Activated naive CD4-positive, alpha-beta T cell treated with anti-CD3 and anti-CD28 coated beads, Interleukin-2, amount 10 ng/mL, durations not matched to agents 7 days and 5 days (primary cell): ENCODE results near the gene P2RX3.

Experiments used
- CTCF ChIA-PET: fragments of 350-600 bp; sonication (Branson Sonifier 250); formaldehyde crosslinking; loops from one replicate; lab custom pipeline; 2021; ENCODE audit warnings: antibody characterized with exemption; lab: Charles Lee
- DNase-seq: peaks from one replicate; pipeline ENCODE4 v3.0.0-alpha.2; 2020
- H3K27ac Mint-ChIP-seq: one replicate; pipeline ENCODE4 v1.8.0; 2021; ENCODE audit warnings: mild to moderate bottlenecking, moderate library complexity, mixed read lengths
- H3K27me3 Mint-ChIP-seq: one replicate; pipeline ENCODE4 v1.8.0; 2021; ENCODE audit warnings: mild to moderate bottlenecking, mixed read lengths
- H3K36me3 Mint-ChIP-seq: one replicate; pipeline ENCODE4 v1.8.0; 2021; ENCODE audit warnings: mixed read lengths
- H3K4me1 Mint-ChIP-seq: one replicate; pipeline ENCODE4 v1.8.0; 2021; ENCODE audit warnings: mixed read lengths
- H3K4me3 Mint-ChIP-seq: one replicate; pipeline ENCODE4 v1.8.0; 2021; ENCODE audit warnings: mild to moderate bottlenecking, moderate library complexity, mixed read lengths
- H3K9me3 Mint-ChIP-seq: one replicate; pipeline ENCODE4 v1.8.0; 2021; ENCODE audit warnings: mixed read lengths

The P2RX3 gene

DNA sequence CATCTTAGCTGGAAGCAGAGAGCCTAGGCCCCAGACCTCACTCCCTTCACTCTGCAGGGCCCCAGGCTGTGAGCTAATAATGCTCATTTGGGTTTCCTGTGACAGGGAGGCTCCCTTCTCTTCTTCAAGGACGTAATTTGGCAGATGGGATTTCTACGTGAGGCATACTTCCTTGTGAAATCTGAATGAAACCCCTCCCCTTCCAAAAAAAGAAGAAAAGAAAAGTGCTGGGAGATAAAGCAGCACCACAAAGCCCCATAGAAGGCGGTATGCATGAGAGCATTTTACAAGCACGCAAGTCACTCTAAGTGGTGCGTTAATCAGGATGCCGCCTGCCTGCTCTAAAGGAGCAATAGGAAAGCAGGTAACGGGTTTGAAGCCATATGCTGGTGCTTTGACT lies 5.7 kb downstream of the P2RX3 start:
- no peak overlapping the region for H3K4me3 Mint-ChIP-seq
- no peaks in the 10 kb centered on the region for H3K4me1 Mint-ChIP-seq
- CTCF ChIA-PET, result interaction anchor here (0.7 to 2.0 kb wide), 5 partner anchors 114 to 301 kb away, joined by 3 to 8 read pairs (median 4); no protein-coding TSS in a partner anchor
- no peaks in the 10 kb centered on the region for H3K36me3 Mint-ChIP-seq
- H3K9me3 Mint-ChIP-seq, result no peaks in the 10 kb centered on the region
- peaks cover 56% of the 10 kb centered on the region for H3K27me3 Mint-ChIP-seq
- H3K27ac Mint-ChIP-seq, result no peak overlapping the region
- no peak for DNase-seq

DNA sequence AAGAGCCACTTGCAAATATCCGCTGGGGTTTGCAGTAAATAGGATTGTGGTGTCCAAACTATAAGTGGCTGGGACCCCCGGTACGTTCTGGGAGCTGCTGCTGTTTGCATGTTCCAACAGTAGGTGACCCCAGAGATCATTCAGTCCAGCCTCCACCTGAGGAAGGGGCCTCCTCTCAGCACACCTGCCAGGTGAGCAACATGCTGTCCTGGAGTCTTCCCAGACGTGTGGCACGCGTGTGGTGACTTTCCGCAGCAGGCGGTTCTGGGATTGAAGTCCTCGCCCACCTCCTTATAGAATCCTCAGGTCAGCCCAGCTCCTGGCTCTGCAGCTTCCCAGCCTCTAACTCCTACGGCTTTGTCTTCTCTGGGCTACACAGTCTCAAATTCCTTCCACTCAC lies 6.7 kb downstream of the P2RX3 start:
- peaks cover 54% of the 10 kb centered on the region for H3K27me3 Mint-ChIP-seq
- no peak overlapping the region for H3K27ac Mint-ChIP-seq
- no peaks in the 10 kb centered on the region for H3K9me3 Mint-ChIP-seq

DNA sequence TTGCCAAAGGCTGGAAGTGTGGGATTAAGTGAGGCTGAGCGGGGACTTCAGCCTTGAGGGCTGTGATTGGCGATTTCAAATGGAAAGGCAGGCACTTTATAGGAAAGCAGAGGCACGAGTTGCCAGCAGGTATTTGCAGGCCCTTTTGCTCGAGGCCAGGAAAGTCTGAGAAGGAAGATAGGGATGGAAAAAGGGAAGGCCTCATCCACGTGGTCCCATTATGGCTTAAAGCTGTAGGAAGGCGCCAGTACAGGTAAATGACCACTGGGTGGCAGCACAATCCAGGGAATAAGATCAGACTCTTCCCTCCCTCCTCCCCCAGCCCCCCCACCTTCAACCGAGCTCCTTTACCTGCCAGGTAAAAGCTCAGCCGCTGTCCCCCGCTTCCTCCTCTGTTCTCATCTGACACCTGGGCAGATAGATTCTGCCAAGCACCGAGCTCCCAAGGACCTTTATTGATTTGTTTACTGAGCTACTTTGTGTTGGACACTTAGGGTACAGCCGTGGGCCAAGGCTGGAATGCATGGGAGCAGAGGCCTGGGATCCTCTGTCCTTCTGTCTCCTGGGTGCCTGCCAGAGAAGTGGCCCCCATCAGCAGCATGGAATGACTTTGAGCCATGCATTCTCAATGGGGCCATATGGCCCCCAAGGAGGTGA lies 7.5 kb downstream of the P2RX3 start:
- Mint-ChIP-seq H3K4me1 (no peaks in the 10 kb centered on the region), H3K4me3 (no peak overlapping the region), H3K36me3 (no peaks in the 10 kb centered on the region), H3K27me3 (peaks cover 53% of the 10 kb centered on the region), H3K27ac (no peak overlapping the region), H3K9me3 (no peaks in the 10 kb centered on the region)
- peak; percentile 78 for DNase-seq
- CTCF ChIA-PET, result interaction anchor here (0.8 to 4.2 kb wide), 24 partner anchors 9 to 295 kb away, joined by 3 to 25 read pairs (median 6); partner anchors contain the start of genes RTN4RL2, SLC43A3 and TNKS1BP1

More for the DNA sequence above, 6.7 kb downstream of the P2RX3 start:
- H3K4me3 Mint-ChIP-seq, result no peak overlapping the region
- CTCF ChIA-PET, result interaction anchor here (0.8 to 4.2 kb wide), 7 partner anchors 19 to 139 kb away, joined by 3 to 22 read pairs (median 7); partner anchors contain the start of gene TNKS1BP1
- no peak for DNase-seq
- H3K4me1 Mint-ChIP-seq, result no peaks in the 10 kb centered on the region
- no peaks in the 10 kb centered on the region for H3K36me3 Mint-ChIP-seq

DNA sequence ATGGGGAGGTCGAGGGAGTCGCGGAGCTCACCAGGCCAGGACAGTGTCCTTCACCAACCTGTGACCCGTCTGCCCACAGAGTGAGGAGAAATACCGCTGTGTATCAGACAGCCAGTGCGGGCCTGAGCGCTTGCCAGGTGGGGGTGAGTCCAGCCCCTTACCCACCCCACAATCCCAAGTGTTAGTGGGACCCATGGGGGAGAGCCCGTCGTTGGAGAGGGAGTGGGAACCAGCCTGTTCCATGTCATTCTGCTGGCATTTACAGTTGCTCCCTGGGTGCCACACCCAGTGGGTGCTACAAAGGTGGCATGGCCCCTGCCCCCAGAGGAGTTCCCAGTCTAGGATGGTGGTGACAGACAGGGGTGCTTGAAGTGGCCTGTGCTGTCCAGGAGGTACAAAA lies 9.2 kb downstream of the P2RX3 start:
- no peaks in the 10 kb centered on the region for H3K4me1 Mint-ChIP-seq
- H3K27me3 Mint-ChIP-seq, result peaks cover 41% of the 10 kb centered on the region
- CTCF ChIA-PET, result interaction anchor here (1.1 to 4.2 kb wide), 8 partner anchors 10 to 294 kb away, joined by 3 to 25 read pairs (median 9); no protein-coding TSS in a partner anchor
- no peak overlapping the region for H3K4me3 Mint-ChIP-seq
- no peak for DNase-seq
- no peaks in the 10 kb centered on the region for H3K36me3 Mint-ChIP-seq
- peaks cover 2% of the 10 kb centered on the region for H3K9me3 Mint-ChIP-seq
- no peak overlapping the region for H3K27ac Mint-ChIP-seq

DNA sequence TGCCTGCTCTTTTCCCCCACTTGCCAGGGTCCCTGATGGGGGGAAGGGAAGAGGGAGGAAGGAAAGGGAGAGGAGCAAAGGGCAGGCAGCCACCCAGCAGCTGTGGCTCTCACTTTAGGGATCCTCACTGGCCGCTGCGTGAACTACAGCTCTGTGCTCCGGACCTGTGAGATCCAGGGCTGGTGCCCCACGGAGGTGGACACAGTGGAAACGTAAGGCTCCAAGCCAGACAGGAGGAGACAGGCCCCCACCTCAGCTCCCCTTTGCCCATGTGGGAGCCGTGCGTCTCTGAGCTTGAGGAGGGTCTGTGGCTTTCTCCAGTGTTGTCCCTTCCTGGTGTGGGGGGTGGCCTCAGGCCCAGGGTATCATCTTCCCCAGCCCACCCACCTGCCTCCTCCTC lies 9.9 kb downstream of the P2RX3 start:
- no peak overlapping the region for H3K4me3 Mint-ChIP-seq
- no peak overlapping the region for H3K27ac Mint-ChIP-seq
- H3K27me3 Mint-ChIP-seq, result peaks cover 47% of the 10 kb centered on the region
- no peak for DNase-seq
- no peaks in the 10 kb centered on the region for H3K4me1 Mint-ChIP-seq
- no peaks in the 10 kb centered on the region for H3K36me3 Mint-ChIP-seq
- H3K9me3 Mint-ChIP-seq, result peaks cover 2% of the 10 kb centered on the region
- CTCF ChIA-PET, result interaction anchor here (1.1 to 4.2 kb wide), 8 partner anchors 9 to 170 kb away, joined by 3 to 22 read pairs (median 5); no protein-coding TSS in a partner anchor

DNA sequence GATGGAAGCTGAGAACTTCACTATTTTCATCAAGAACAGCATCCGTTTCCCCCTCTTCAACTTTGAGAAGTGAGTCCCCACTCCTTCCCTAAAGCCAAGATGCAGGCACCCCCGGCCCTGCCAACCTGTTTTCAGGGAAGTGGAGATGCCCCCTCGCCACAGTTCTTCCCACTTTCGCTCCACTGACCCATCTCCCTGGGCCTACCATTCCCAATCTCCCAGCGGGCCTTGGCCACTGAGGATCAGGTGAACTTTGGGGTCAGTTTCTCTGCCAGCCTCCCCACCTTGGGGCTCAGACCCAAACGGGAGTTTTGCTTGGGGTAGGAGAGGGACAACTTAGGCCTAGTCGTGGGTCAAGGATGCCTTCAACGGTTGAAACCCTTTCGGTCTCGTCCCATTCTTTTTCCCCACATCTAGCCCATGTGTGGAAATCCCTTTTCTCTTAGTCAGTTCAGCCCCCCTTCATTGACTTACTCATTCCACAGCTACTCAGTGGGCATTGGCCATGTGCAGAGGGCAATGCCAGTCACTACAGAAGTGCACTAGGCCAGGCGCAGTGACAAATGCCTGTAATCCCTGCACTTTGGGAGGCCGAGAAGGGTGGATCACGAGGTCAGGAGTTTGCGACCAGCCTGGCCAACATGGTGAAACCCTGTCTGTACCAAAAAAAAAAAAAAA lies 10.6 kb downstream of the P2RX3 start:
- H3K36me3 Mint-ChIP-seq, result no peaks in the 10 kb centered on the region
- H3K27me3 Mint-ChIP-seq, result peaks cover 55% of the 10 kb centered on the region
- no peak for DNase-seq
- H3K9me3 Mint-ChIP-seq, result peaks cover 2% of the 10 kb centered on the region
- H3K27ac Mint-ChIP-seq, result peak overlapping the region; percentile 42
- CTCF ChIA-PET, result interaction anchor here (0.7 to 4.2 kb wide), 11 partner anchors 8 to 169 kb away, joined by 3 to 22 read pairs (median 4); no protein-coding TSS in a partner anchor
- H3K4me3 Mint-ChIP-seq, result no peak overlapping the region
- no peaks in the 10 kb centered on the region for H3K4me1 Mint-ChIP-seq

DNA sequence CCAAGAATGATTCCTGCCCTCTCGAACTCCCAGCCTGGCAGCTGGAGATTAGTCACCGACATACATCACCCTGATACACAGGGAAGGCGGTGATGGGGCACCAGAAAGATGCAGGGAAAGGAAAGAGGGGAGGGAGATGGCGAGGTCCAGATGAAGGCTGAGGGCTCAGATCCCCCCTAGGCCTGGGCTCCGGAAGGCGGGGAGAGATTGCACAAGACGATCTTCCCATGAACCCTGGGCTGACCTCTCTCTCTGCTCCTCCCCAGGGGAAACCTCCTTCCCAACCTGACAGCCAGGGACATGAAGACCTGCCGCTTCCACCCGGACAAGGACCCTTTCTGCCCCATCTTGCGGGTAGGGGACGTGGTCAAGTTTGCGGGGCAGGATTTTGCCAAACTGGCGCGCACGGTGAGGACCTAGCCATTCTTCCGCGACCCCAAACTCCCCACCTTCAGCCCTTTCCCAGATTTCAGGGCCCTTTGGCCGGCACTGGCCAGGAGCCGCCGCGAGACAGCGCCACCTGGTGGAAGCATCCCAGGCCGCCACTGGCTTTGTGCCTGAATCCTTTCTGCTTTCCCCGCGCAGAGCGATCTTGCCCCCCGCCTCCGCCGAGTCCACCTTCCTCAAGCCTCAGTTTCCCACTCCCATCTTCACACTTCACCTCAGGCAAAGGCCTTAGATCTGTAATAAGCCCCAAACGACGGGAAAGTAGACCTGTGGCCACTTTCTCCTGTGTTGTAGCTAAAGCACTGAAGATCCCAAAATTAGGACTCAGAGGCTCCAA lies 11.5 kb downstream of the P2RX3 start:
- no peaks in the 10 kb centered on the region for H3K36me3 Mint-ChIP-seq
- H3K27ac Mint-ChIP-seq, result no peak overlapping the region
- no peaks in the 10 kb centered on the region for H3K4me1 Mint-ChIP-seq
- H3K27me3 Mint-ChIP-seq, result peaks cover 57% of the 10 kb centered on the region
- H3K4me3 Mint-ChIP-seq, result no peak overlapping the region
- peak; percentile 71 for DNase-seq
- CTCF ChIA-PET, result interaction anchor here (0.7 to 2.0 kb wide), 9 partner anchors 10 to 168 kb away, joined by 3 to 9 read pairs (median 4); no protein-coding TSS in a partner anchor
- peaks cover 2% of the 10 kb centered on the region for H3K9me3 Mint-ChIP-seq

DNA sequence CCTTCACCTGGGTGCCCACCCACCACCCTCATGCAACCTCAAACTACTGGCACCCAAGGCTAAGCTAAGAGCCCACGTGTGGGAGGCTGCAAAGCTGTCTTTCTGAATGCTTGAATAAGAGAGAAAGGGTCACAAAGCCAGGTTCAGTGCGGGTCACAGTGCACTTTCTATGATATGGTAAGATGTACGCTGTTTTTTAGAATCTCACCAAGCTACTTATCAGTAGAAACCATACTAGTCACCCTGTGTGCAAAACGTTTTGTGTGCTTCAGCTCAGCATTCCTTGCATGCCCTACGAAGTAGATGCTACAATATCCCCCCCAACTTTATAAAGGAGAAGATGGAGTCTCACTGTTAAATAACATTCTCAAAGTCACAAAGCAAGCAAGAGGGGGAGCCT lies 14.9 kb downstream of the P2RX3 start:
- DNase-seq, result no peak
- Mint-ChIP-seq H3K4me1 (no peaks in the 10 kb centered on the region), H3K9me3 (peaks cover 2% of the 10 kb centered on the region), H3K27ac (no peak overlapping the region), H3K27me3 (peaks cover 56% of the 10 kb centered on the region), H3K4me3 (no peak overlapping the region), H3K36me3 (no peaks in the 10 kb centered on the region)
- CTCF ChIA-PET, result interaction anchor here (1.0 to 1.4 kb wide), 3 partner anchors 14 to 292 kb away, joined by 3 to 5 read pairs (median 3); no protein-coding TSS in a partner anchor

DNA sequence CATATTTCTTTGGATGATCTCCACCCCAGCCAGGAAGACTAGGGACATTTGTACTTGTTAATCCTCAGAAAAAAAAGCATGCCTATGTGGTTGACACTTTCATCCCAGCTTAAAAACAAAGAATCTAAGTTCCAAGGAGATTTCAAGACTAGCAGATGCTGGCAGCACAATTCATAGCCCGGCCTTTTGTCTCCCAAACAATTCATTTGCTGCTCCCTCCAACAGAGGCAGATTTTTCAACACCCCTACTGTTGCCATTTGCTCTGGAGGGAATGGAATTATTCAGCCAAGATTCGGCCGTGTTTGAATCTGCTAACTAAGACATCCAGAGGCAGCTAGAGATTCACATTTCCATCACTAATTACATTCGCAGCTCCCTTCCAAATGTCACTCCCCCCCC lies 15.3 kb downstream of the P2RX3 start:
- H3K27me3 Mint-ChIP-seq, result peaks cover 52% of the 10 kb centered on the region
- DNase-seq, result no peak
- no peaks in the 10 kb centered on the region for H3K4me1 Mint-ChIP-seq
- no peaks in the 10 kb centered on the region for H3K36me3 Mint-ChIP-seq
- no peak overlapping the region for H3K27ac Mint-ChIP-seq
- H3K4me3 Mint-ChIP-seq, result no peak overlapping the region
- CTCF ChIA-PET, result interaction anchor here (1.0 kb wide), 1 partner anchor 14 kb away, joined by 5 read pairs; no protein-coding TSS in a partner anchor
- H3K9me3 Mint-ChIP-seq, result peaks cover 2% of the 10 kb centered on the region

DNA sequence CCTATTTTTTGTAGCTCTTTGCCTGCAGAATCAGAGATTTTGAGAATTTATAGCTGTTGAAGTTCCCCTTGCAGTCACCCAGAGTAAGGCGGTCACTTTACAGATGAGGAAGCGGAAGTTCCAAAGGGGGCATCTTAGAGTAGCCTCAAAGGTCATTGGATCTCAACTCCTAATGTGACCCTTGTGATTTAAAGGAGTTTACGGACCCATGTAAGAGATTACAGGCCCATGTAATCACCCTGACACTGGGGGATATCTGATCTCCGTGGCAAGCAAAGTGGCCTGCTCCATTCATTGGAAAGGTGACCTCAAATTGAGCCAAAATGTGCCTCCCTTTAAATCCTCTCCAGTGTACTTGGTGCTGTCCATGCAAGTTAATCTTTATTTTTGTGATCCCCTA lies 15.7 kb downstream of the P2RX3 start:
- H3K27me3 Mint-ChIP-seq, result peaks cover 50% of the 10 kb centered on the region
- no peak for DNase-seq
- H3K27ac Mint-ChIP-seq, result no peak overlapping the region
- H3K4me1 Mint-ChIP-seq, result no peaks in the 10 kb centered on the region
- peaks cover 2% of the 10 kb centered on the region for H3K9me3 Mint-ChIP-seq
- no peaks in the 10 kb centered on the region for H3K36me3 Mint-ChIP-seq
- CTCF ChIA-PET, result no interaction called here
- no peak overlapping the region for H3K4me3 Mint-ChIP-seq

DNA sequence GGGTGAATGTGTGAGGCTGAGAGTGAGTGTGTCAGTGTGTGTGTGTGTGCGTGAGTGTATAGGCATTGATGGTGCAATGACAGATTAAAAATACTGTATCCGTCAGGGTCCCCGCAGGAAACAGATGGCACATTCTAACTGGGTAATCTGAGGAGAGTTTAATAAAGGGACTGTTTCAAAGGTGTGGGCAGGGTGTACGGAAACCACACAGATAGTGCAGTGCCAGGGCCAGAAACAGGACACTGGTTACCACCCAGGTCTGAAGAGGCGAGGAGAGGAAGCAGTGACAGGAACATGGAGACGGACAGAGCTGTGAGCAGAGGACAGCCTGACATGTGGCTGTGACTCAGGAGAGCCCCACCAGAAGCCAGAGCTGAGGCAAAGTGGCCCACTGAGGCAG lies 16.5 kb downstream of the P2RX3 start:
- peaks cover 2% of the 10 kb centered on the region for H3K9me3 Mint-ChIP-seq
- no peak overlapping the region for H3K4me3 Mint-ChIP-seq
- no peaks in the 10 kb centered on the region for H3K4me1 Mint-ChIP-seq
- peaks cover 49% of the 10 kb centered on the region for H3K27me3 Mint-ChIP-seq
- no peak overlapping the region for H3K27ac Mint-ChIP-seq
- DNase-seq, result no peak
- CTCF ChIA-PET, result no interaction called here
- no peaks in the 10 kb centered on the region for H3K36me3 Mint-ChIP-seq

DNA sequence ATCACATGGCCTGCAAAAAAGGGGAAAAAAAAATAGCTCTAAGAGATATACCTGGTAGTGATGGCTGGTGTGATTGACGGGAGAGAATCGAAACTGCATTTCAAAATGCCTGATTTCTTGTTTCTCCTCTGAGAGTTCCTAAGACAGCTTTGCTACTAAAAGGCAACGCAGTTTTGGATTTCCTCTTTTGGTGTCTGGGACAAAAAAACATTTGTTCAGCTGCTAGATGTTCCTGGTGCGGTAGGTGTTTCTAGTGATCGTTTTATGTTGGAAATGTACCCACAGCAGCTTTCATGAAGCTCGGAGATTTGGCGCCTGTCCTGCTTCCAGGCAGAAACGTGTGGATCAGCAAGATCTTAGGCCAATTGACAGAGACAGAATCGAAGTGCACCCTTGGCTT lies 18.1 kb downstream of the P2RX3 start:
- Mint-ChIP-seq H3K27ac (no peak overlapping the region), H3K27me3 (peaks cover 48% of the 10 kb centered on the region), H3K4me3 (no peak overlapping the region), H3K36me3 (no peaks in the 10 kb centered on the region), H3K9me3 (peaks cover 2% of the 10 kb centered on the region), H3K4me1 (no peaks in the 10 kb centered on the region)
- CTCF ChIA-PET, result interaction anchor here (0.7 to 1.6 kb wide), 4 partner anchors 8 to 137 kb away, joined by 3 to 8 read pairs (median 4); no protein-coding TSS in a partner anchor
- no peak for DNase-seq

DNA sequence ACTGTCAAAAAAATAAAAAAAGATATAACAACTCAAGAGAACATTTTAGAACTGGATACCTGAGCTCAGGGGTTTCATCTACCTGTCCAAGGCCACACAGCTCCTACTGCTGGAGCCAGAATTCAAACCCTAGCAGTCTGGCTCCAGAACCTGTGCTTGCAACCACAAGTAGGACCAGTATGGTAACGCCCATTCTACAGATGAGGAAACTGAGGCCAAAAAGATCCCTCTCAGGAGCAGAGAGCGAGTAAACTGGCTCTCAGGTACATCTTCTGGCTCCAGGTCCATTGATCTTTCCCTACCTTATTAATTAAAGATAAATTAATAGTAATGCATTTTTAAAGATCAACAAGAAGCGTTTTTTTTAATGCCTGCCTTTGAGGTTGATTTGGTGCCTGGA lies 19.2 kb downstream of the P2RX3 start:
- H3K9me3 Mint-ChIP-seq, result no peaks in the 10 kb centered on the region

More for the DNA sequence above, 19.2 kb downstream of the P2RX3 start:
- Mint-ChIP-seq H3K4me3 (no peak overlapping the region), H3K4me1 (no peaks in the 10 kb centered on the region), H3K27me3 (peaks cover 52% of the 10 kb centered on the region), H3K27ac (no peak overlapping the region), H3K36me3 (no peaks in the 10 kb centered on the region)
- no peak for DNase-seq
- CTCF ChIA-PET, result interaction anchor here (1.6 kb wide), 1 partner anchor 9 kb away, joined by 3 read pairs; no protein-coding TSS in a partner anchor
